Brain microvascular endothelial cell (primary cell): ENCODE measurements around the gene FKBP7.

Experiments used
- DNase-seq: peaks from one replicate; pipeline ENCODE4 v3.0.0-alpha.2; 2020
- H3K27ac ChIP-seq: fragments of 250-450 bp; sonication (Bioruptor Pico); 2 replicates; pipeline ENCODE4 v1.5.1; 2020; ENCODE audit warnings: mild to moderate bottlenecking, moderate library complexity
- H3K27me3 ChIP-seq: fragments of 250-450 bp; sonication (Bioruptor Pico); replicated peaks from 2 replicates; pipeline ENCODE4 v1.5.1; 2020; ENCODE audit warnings: mild to moderate bottlenecking
- H3K36me3 ChIP-seq: fragments of 250-450 bp; sonication (Bioruptor Pico); replicated peaks from 2 replicates; pipeline ENCODE4 v1.5.1; 2020; ENCODE audit warnings: mild to moderate bottlenecking
- H3K4me3 ChIP-seq: 2 replicates; pipeline ENCODE4 v1.5.1; 2011; ENCODE audit warnings: low read depth, mild to moderate bottlenecking, control low read depth, low read length, moderate library complexity
- CTCF ChIP-seq: IDR thresholded peaks from 2 replicates; pipeline ENCODE4 v1.5.1; 2011; ENCODE audit warnings: low read depth, mild to moderate bottlenecking, moderate library complexity, low read length, control low read depth, inconsistent platforms; ENCODE audit errors: missing control alignments
- in situ Hi-C: cut with HindIII; loops from 2 replicates; pipeline ENCODE4 v1.10.0; 2017; ENCODE audit warnings: low sequenced_read_pairs, low pct_ligation_motif_present

FKBP7 gene

GRCh38 chr2:178522950-178523595 lies 44.7 kb upstream of the FKBP7 start:
- Histone ChIP-seq H3K4me3 (peak overlapping the region; percentile 77), H3K27ac (peak overlapping the region; percentile 16), H3K27me3 (no peaks in the 10 kb centered on the region), H3K36me3 (peaks cover 4% of the 10 kb centered on the region)
- in situ Hi-C loops = no loop called here
- peak; percentile 91 for TF ChIP-seq CTCF
- DNase-seq = peak; percentile 70

GRCh38 chr2:178521304-178522150 lies 43.1 kb upstream of the FKBP7 start:
- H3K27ac ChIP-seq = no peak overlapping the region
- no peaks in the 10 kb centered on the region for H3K27me3 ChIP-seq
- DNase-seq = no peak
- no peak for TF ChIP-seq CTCF
- H3K4me3 ChIP-seq = no peak overlapping the region
- peaks cover 4% of the 10 kb centered on the region for H3K36me3 ChIP-seq
- in situ Hi-C loops = no loop called here

GRCh38 chr2:178517496-178517895 lies 39.1 kb upstream of the FKBP7 start:
- no peak overlapping the region for H3K4me3 ChIP-seq
- H3K36me3 ChIP-seq = peaks cover 4% of the 10 kb centered on the region
- no peak overlapping the region for H3K27ac ChIP-seq
- in situ Hi-C loops = no loop called here
- TF ChIP-seq CTCF = no peak
- DNase-seq = no peak
- H3K27me3 ChIP-seq = no peaks in the 10 kb centered on the region

GRCh38 chr2:178514664-178515063 lies 36.3 kb upstream of the FKBP7 start:
- H3K4me3 ChIP-seq = no peak overlapping the region
- H3K36me3 ChIP-seq = peaks cover 4% of the 10 kb centered on the region
- H3K27ac ChIP-seq = no peak overlapping the region
- in situ Hi-C loops = no loop called here
- no peaks in the 10 kb centered on the region for H3K27me3 ChIP-seq
- TF ChIP-seq CTCF = no peak
- peak; percentile 7 for DNase-seq

GRCh38 chr2:178513876-178514275 lies 35.5 kb upstream of the FKBP7 start:
- TF ChIP-seq CTCF = no peak
- DNase-seq = no peak
- in situ Hi-C loops = no loop called here

More at GRCh38 chr2:178513876-178514275, 35.5 kb upstream of the FKBP7 start:
- no peak overlapping the region for H3K4me3 ChIP-seq
- no peak overlapping the region for H3K27ac ChIP-seq
- no peaks in the 10 kb centered on the region for H3K27me3 ChIP-seq
- H3K36me3 ChIP-seq = peaks cover 4% of the 10 kb centered on the region
